GM12875 (cell line): Measurements from ENCODE around the gene MGAT4A.

Experiments used
- H3K4me3 ChIP-seq: one replicate; pipeline ENCODE4 v1.5.1; 2011; ENCODE audit warnings: low read depth, low read length, control low read depth
- CTCF ChIP-seq: IDR thresholded peaks from 2 replicates; pipeline ENCODE4 v1.5.1; 2011; ENCODE audit warnings: low read depth, mild to moderate bottlenecking, control low read depth, inconsistent platforms, low read length, moderate library complexity, borderline replicate concordance; ENCODE audit not compliant: insufficient read depth

The MGAT4A gene

GRCh38 chr2:98711506-98711905, 19.4 kb downstream of the MGAT4A start:
- no peak overlapping the region for H3K4me3 ChIP-seq
- TF ChIP-seq CTCF = no peak

GRCh38 chr2:98710734-98711133, 20.2 kb downstream of the MGAT4A start:
- no peak for TF ChIP-seq CTCF
- no peak overlapping the region for H3K4me3 ChIP-seq

GRCh38 chr2:98709535-98709934, 21.4 kb downstream of the MGAT4A start:
- no peak overlapping the region for H3K4me3 ChIP-seq
- TF ChIP-seq CTCF = no peak

GRCh38 chr2:98708396-98709186, 22.3 kb downstream of the MGAT4A start:
- TF ChIP-seq CTCF = no peak
- H3K4me3 ChIP-seq = no peak overlapping the region

GRCh38 chr2:98706591-98706990, 24.3 kb downstream of the MGAT4A start:
- no peak for TF ChIP-seq CTCF
- no peak overlapping the region for H3K4me3 ChIP-seq

GRCh38 chr2:98705333-98705617, 25.7 kb downstream of the MGAT4A start:
- no peak for TF ChIP-seq CTCF
- no peak overlapping the region for H3K4me3 ChIP-seq

GRCh38 chr2:98704499-98705332, 26.2 kb downstream of the MGAT4A start:
- no peak for TF ChIP-seq CTCF
- no peak overlapping the region for H3K4me3 ChIP-seq
